ENCODE results near the gene PLXNA2. TPM values are rescaled to one million over a fixed set of nuclear protein-coding genes. Genes with fewer than 3 reads are reported as not detected.

The PLXNA2 gene
- total and polyA plus RNA-seq, 2 of the 8 experiments (the other 6 are each of a cell fraction or from before 2014, with no cell fraction given) = 0.33 to 1.5 TPM

DNA sequence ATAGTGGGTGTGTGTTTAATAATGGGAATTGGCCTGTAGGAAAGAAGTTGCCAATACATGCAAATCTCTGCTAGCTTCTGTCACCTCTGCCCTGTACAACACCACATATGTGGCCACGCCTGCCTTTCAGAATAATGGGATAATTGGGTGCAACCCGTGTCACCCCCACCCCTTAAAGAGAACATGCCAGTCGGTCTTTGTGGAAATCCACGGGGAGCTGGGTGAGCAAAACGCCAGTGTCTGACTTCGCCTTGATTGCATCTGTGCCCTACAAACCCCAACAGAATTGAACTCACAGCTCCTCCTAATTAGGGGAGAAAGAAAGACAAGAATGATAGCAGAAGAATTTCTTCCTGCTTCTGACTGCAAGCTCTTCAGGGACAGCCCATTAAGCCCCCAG lies 6.4 kb upstream of the PLXNA2 start:
- Histone ChIP-seq H2AFZ (ENCODE audit: low read length) (no peak overlapping the region), H4K91ac (replicated peaks; ENCODE audit: insufficient read length, low read length) (no peak overlapping the region), H3K27ac (ENCODE audit: low read depth, low read length) (no peak overlapping the region), H3K9me3 (ENCODE audit: insufficient read depth in 2 of 2, low read depth in 1 of 2, low read length in 1 of 2) (no peaks in the 10 kb centered on the region), H3K27me3 (replicated peaks in 1 of 4; ENCODE audit: control insufficient read depth in 3 of 4, extremely low read depth in 1 of 4, insufficient read depth in 3 of 4, low read length in 3 of 4) (peaks cover 0 to 5% (median 2%) of the 10 kb centered on the region in 4 experiments; a peak in 4 of 7 replicates), H3K4me2 (ENCODE audit: insufficient read depth in 1 of 2, low read depth in 2 of 2, low read length in 2 of 2) (no peak overlapping the region), H3K4me3 (ENCODE audit: extremely low read depth in 1 of 4, insufficient read depth in 2 of 4, low read depth in 3 of 4, low read length in 4 of 4) (no peak overlapping the region), H4K8ac (ENCODE audit: extremely low read depth, insufficient read depth, low read length) (no peak overlapping the region), H2BK12ac (ENCODE audit: low read depth, low read length) (no peak overlapping the region), H3K9ac (replicated peaks in 1 of 4; ENCODE audit: extremely low read depth in 1 of 4, low read depth in 3 of 4, low read length in 3 of 4) (no peak overlapping the region), H3K4ac (replicated peaks; ENCODE audit: insufficient read length, low read depth, low read length) (no peak overlapping the region), H3K18ac (ENCODE audit: extremely low read depth, low read length) (no peak overlapping the region), H2BK5ac (ENCODE audit: low read depth, low read length) (no peak overlapping the region), H2BK15ac (ENCODE audit: low read length) (no peak overlapping the region), H3K23me2 (ENCODE audit: low read depth, low read length) (0 out of 2 replicates have a peak, but pooled peaks cover 4% of the 10 kb centered on the region), H3K56ac (replicated peaks; ENCODE audit: insufficient read length, low read depth, low read length) (no peak overlapping the region), H4K5ac (ENCODE audit: insufficient read length, low read depth, low read length) (no peak overlapping the region), H3K4me1 (replicated peaks in 1 of 4; ENCODE audit: control insufficient read depth in 3 of 4, insufficient read depth in 4 of 4, low read length in 3 of 4) (peaks cover 0 to 3% (median 0%) of the 10 kb centered on the region in 4 experiments; a peak in 2 of 7 replicates), H3K79me1 (ENCODE audit: low read depth, low read length) (no peaks in the 10 kb centered on the region), H3K23ac (ENCODE audit: insufficient read length) (no peak overlapping the region), H3K36me3 (ENCODE audit: control insufficient read depth in 2 of 4, insufficient read depth in 4 of 4, low read length in 3 of 4) (no peaks in the 10 kb centered on the region), H2AK5ac (ENCODE audit: low read depth, low read length) (no peak overlapping the region), H3K14ac (ENCODE audit: insufficient read length) (no peak overlapping the region), H2BK120ac (replicated peaks; ENCODE audit: low read depth, low read length) (no peak overlapping the region), H4K20me1 (replicated peaks in 1 of 2; ENCODE audit: control insufficient read depth in 1 of 2, insufficient read depth in 2 of 2, low read length in 2 of 2) (peaks cover 0 to 2% of the 10 kb centered on the region in 2 experiments), H2BK20ac (ENCODE audit: low read length) (no peak overlapping the region), H3K79me2 (ENCODE audit: control insufficient read depth in 1 of 2, insufficient read depth in 2 of 2, low read length in 2 of 2) (no peaks in the 10 kb centered on the region)
- WGBS, 2 experiments (ENCODE audit: extremely low coverage in 1 of 2, insufficient coverage in 1 of 2, insufficient read length in 1 of 2, insufficient replicate concordance in 2 of 2, low coverage in 1 of 2, low lambda C conversion rate in 2 of 2, missing lambda C conversion rate in 1 of 2) = 71% methylated on average over 6 of the region's 6 CpGs; no CpG with 5 or more reads in 1 of the 2 experiments
- POLR2A ChIA-PET (ENCODE audit: partially characterized antibody) = no interaction called here
- FAIRE-seq = no peak
- no peak for DNase-seq (ENCODE audit: low read depth in 1 of 2, low spot score in 2 of 2)
- CTCF ChIA-PET (ENCODE audit: partially characterized antibody) = interaction anchor here (0.6 to 1.4 kb wide), 7 partner anchors 9 to 952 kb away, joined by 3 to 5 read pairs (median 3); no protein-coding TSS in a partner anchor
- no peak for TF ChIP-seq BACH1 (IDR thresholded peaks at IDR 0.05; ENCODE audit: low read length)
